GM21717 (cell line): Measurements from ENCODE around the gene ELP5.
"Not testable (repeated sequence)": the region's sequence is repeated elsewhere in the genome, so short reads cannot be mapped to it uniquely, and the experiment has no call there.

Experiments
- ATAC-seq: cut with Tn5 transposase; IDR thresholded peaks from one replicate; pipeline ENCODE4 v1.9.1; 2021; ENCODE audit warnings: mild to moderate bottlenecking, moderate library complexity; ENCODE audit not compliant: unreplicated experiment

ELP5 gene

GRCh38 chr17:7235693-7236665, 16.0 kb upstream of the ELP5 start:
- no peak for ATAC-seq

GRCh38 chr17:7236808-7237207, 15.2 kb upstream of the ELP5 start:
- ATAC-seq, result no peak

GRCh38 chr17:7237266-7237760, 14.7 kb upstream of the ELP5 start:
- ATAC-seq, result no peak

- ATAC-seq, result no peak
These were observed 14.1 kb upstream of the ELP5 start for GRCh38 chr17:7237761-7238419.

GRCh38 chr17:7238420-7239090, 13.5 kb upstream of the ELP5 start:
- ATAC-seq, result no peak

GRCh38 chr17:7239091-7240027, 12.7 kb upstream of the ELP5 start, which contains the start of gene PHF23:
TSS of gene PHF23 (minus strand) at chr17:7239457. CDS start at chr17:7239279, 178 bp downstream.
- peak; percentile 37 for ATAC-seq

- ATAC-seq, result no peak
These were observed 11.6 kb upstream of the ELP5 start for GRCh38 chr17:7240375-7240774.

GRCh38 chr17:7241090-7241733, 10.8 kb upstream of the ELP5 start:
- no peak for ATAC-seq

- ATAC-seq, result peak; percentile 27
These were observed 10.0 kb upstream of the ELP5 start, which contains the start of gene GABARAP for GRCh38 chr17:7241783-7242716. TSS of gene GABARAP (minus strand) at chr17:7242449. CDS start at chr17:7242330, 119 bp downstream.

- peak; percentile 38 for ATAC-seq
These were observed 9.1 kb upstream of the ELP5 start for GRCh38 chr17:7242717-7243452.

GRCh38 chr17:7243453-7243729, 8.6 kb upstream of the ELP5 start:
- ATAC-seq, result no peak

GRCh38 chr17:7243838-7244237, 8.2 kb upstream of the ELP5 start:
- ATAC-seq, result not testable (repeated sequence)

GRCh38 chr17:7246779-7247178, 5.2 kb upstream of the ELP5 start:
- ATAC-seq, result no peak

- no peak for ATAC-seq
These were observed 3.2 kb upstream of the ELP5 start for GRCh38 chr17:7248796-7249195.

GRCh38 chr17:7249214-7249613, 2.8 kb upstream of the ELP5 start:
- ATAC-seq, result no peak

GRCh38 chr17:7249830-7250229, 2.2 kb upstream of the ELP5 start:
- no peak for ATAC-seq

- peak; percentile 0 for ATAC-seq
These were observed 1.1 kb upstream of the ELP5 start for GRCh38 chr17:7250695-7251627.
